ENCODE results near the gene SMYD3.
A peak's percentile ranks its signal among the peaks of the same experiment; 100 is the strongest.

SMYD3 gene

GRCh38 chr1:246506674-246507481 lies at the start of gene SMYD3:
Gene SMYD3, minus strand, starts transcription at chr1:246507279.
- DNase-seq = peak; percentile 67

- DNase-seq = no peak
Measured at GRCh38 chr1:246554201-246554600, 47.1 kb upstream of the SMYD3 start.

GRCh38 chr1:246552110-246552509 lies 45.0 kb upstream of the SMYD3 start:
- no peak for DNase-seq

- DNase-seq = no peak
Measured at GRCh38 chr1:246550402-246550801, 43.3 kb upstream of the SMYD3 start.

GRCh38 chr1:246549665-246550064 lies 42.6 kb upstream of the SMYD3 start:
- DNase-seq = no peak

GRCh38 chr1:246544001-246544400 lies 36.9 kb upstream of the SMYD3 start:
- no peak for DNase-seq

- DNase-seq = no peak
Measured at GRCh38 chr1:246540738-246541491, 33.8 kb upstream of the SMYD3 start.

GRCh38 chr1:246537887-246538286 lies 30.8 kb upstream of the SMYD3 start:
- no peak for DNase-seq

GRCh38 chr1:246537441-246537840 lies 30.4 kb upstream of the SMYD3 start:
- no peak for DNase-seq

GRCh38 chr1:246534114-246534513 lies 27.0 kb upstream of the SMYD3 start:
- no peak for DNase-seq

- no peak for DNase-seq
Measured at GRCh38 chr1:246533371-246533905, 26.4 kb upstream of the SMYD3 start.

- DNase-seq = no peak
Measured at GRCh38 chr1:246532519-246532918, 25.4 kb upstream of the SMYD3 start.

- no peak for DNase-seq
Measured at GRCh38 chr1:246530482-246530881, 23.4 kb upstream of the SMYD3 start.

GRCh38 chr1:246528933-246529731 lies 22.1 kb upstream of the SMYD3 start:
- DNase-seq = no peak

GRCh38 chr1:246527402-246528088 lies 20.5 kb upstream of the SMYD3 start:
- DNase-seq = peak; percentile 77

GRCh38 chr1:246526915-246527314 lies 19.8 kb upstream of the SMYD3 start:
- DNase-seq = no peak

GRCh38 chr1:246526380-246526779 lies 19.3 kb upstream of the SMYD3 start:
- DNase-seq = no peak

- DNase-seq = no peak
Measured at GRCh38 chr1:246519514-246519913, 12.4 kb upstream of the SMYD3 start.

- DNase-seq = no peak
Measured at GRCh38 chr1:246518456-246519205, 11.6 kb upstream of the SMYD3 start.

- DNase-seq = no peak
Measured at GRCh38 chr1:246517391-246517790, 10.3 kb upstream of the SMYD3 start.

- no peak for DNase-seq
Measured at GRCh38 chr1:246516126-246516525, 9.0 kb upstream of the SMYD3 start.

All from MV-4-11 (cell line).